HEK293 (cell line): ENCODE data around the gene MYOZ3.

Experiments
- BCL11A ChIP-seq: fragments of 450-650 bp; formaldehyde crosslinking; IDR thresholded peaks from 2 replicates; pipeline ENCODE4 v1.5.1; 2016; ENCODE audit warnings: low read depth, missing biosample characterization, missing genetic modification characterization
- CTCF ChIP-seq: fragments of 450-650 bp; formaldehyde crosslinking; IDR thresholded peaks from 2 replicates; pipeline ENCODE4 v1.5.1; 2016; ENCODE audit warnings: missing biosample characterization, missing genetic modification characterization
- ELK4 ChIP-seq: IDR thresholded peaks from 2 replicates; pipeline ENCODE4 v1.6.1; 2011; ENCODE audit warnings: mild to moderate bottlenecking, low read depth, low read length, borderline replicate concordance
- HOXA7 ChIP-seq: sonication (generic); formaldehyde crosslinking; IDR thresholded peaks from 2 replicates; pipeline ENCODE4 v1.8.1; 2022; ENCODE audit warnings: missing genetic modification reagents, borderline replicate concordance
- REST ChIP-seq: fragments of 450-650 bp; formaldehyde crosslinking; IDR thresholded peaks from 2 replicates; pipeline ENCODE4 v1.5.1; 2016; ENCODE audit warnings: missing biosample characterization, missing genetic modification characterization
- SP7 ChIP-seq: fragments of 450-650 bp; formaldehyde crosslinking; IDR thresholded peaks from 2 replicates; pipeline ENCODE4 v1.5.1; 2016; ENCODE audit warnings: missing biosample characterization, missing genetic modification characterization
- TCF7L2 ChIP-seq: IDR thresholded peaks from 2 replicates; pipeline ENCODE4 v1.6.1; 2011; ENCODE audit warnings: low read depth, mild to moderate bottlenecking, inconsistent platforms, low read length, moderate library complexity, borderline replicate concordance
- ZBTB20 ChIP-seq: fragments of 450-650 bp; formaldehyde crosslinking; IDR thresholded peaks from 2 replicates; pipeline ENCODE4 v1.5.1; 2016; ENCODE audit warnings: missing biosample characterization, missing genetic modification characterization
- ZFP41 ChIP-seq: fragments of 450-650 bp; formaldehyde crosslinking; IDR thresholded peaks from 2 replicates; pipeline ENCODE4 v1.5.1; 2016; ENCODE audit warnings: missing biosample characterization, missing genetic modification characterization, borderline replicate concordance
- ZNF24 ChIP-seq: fragments of 450-650 bp; formaldehyde crosslinking; IDR thresholded peaks from 2 replicates; pipeline ENCODE4 v1.5.1; 2016; ENCODE audit warnings: missing biosample characterization, missing genetic modification characterization
- ZNF274 ChIP-seq, 2 experiments: fragments of 200-500 bp in 1 of 2; fragments of 450-650 bp in 1 of 2; sonication (Bioruptor generic) in 1 of 2; formaldehyde crosslinking in 1 of 2; IDR thresholded peaks; 2 replicates each; pipeline versions ENCODE4 v1.5.1 to v1.6.1; 2014 to 2016; ENCODE audit warnings: borderline replicate concordance in 1 of 2, inconsistent platforms in 1 of 2, low read length in 1 of 2, missing biosample characterization in 1 of 2, missing genetic modification characterization in 1 of 2
- ZNF423 ChIP-seq: fragments of 450-650 bp; formaldehyde crosslinking; IDR thresholded peaks from 2 replicates; pipeline ENCODE4 v1.5.1; 2016; ENCODE audit warnings: missing biosample characterization, missing genetic modification characterization
- ZNF433 ChIP-seq: fragments of 450-650 bp; formaldehyde crosslinking; IDR thresholded peaks from 2 replicates; pipeline ENCODE4 v1.5.1; 2016; ENCODE audit warnings: missing biosample characterization, missing genetic modification characterization, low read depth
- ZNF830 ChIP-seq: fragments of 450-650 bp; IDR thresholded peaks from 2 replicates; pipeline ENCODE4 v1.5.0; 2018; ENCODE audit warnings: missing biosample characterization, missing genetic modification characterization, low read depth, mild to moderate bottlenecking, moderate library complexity

GRCh38 chr5:150624334-150625163, 36.5 kb upstream of the MYOZ3 start:
- TF ChIP-seq ZNF24 (tag by site-specific recombination) = no peak
- no peak for TF ChIP-seq ZNF423 (tag by site-specific recombination)
- no peak for TF ChIP-seq SP7 (tag by site-specific recombination)
- no peak for TF ChIP-seq REST (tag by site-specific recombination)
- TF ChIP-seq HOXA7 (CRISPR knock-in tag) = no peak
- TF ChIP-seq CTCF = 0 out of 2 replicates have a peak, but pooled peaks have one; percentile 10
- no peak for TF ChIP-seq BCL11A
- TF ChIP-seq TCF7L2 = no peak
- TF ChIP-seq ZFP41 = no peak
- TF ChIP-seq ELK4 = no peak
- no peak for TF ChIP-seq ZNF830 (tag by site-specific recombination)
- TF ChIP-seq ZBTB20 (tag by site-specific recombination) = peak; percentile 23; the same call in 1 of the 2 replicates
- TF ChIP-seq ZNF274 (IDR thresholded peaks at IDR 0.05; ENCODE audit: low read length) = no peak
- no peak for TF ChIP-seq ZNF274 (tag by site-specific recombination; IDR thresholded peaks at IDR 0.05; ENCODE audit: borderline replicate concordance)
- TF ChIP-seq ZNF433 (tag by site-specific recombination) = no peak
